MCF 10A (cell line): Measurements from ENCODE around the gene AQP9. TPM values are rescaled to one million over a fixed set of nuclear protein-coding genes. Genes with fewer than 3 reads are reported as not detected.

ENCODE experiments used
- BruUV-seq: library from RNA; stranded (reverse); fragments of 400-500 nt; replicated peaks from 2 replicates; lab custom pipeline; 2021; lab: Mats Ljungman, UMichigan
- CTCF ChIA-PET: fragments of 300-600 bp; sonication (Branson Sonifier 250); formaldehyde crosslinking; extraction: SDS; loops from one replicate; lab custom pipeline; 2021; ENCODE audit warnings: antibody characterized with exemption, inconsistent platforms; lab: Yijun Ruan, JAX
- POLR2A ChIA-PET: fragments of 300-600, 350-650 bp; sonication (Branson Sonifier 250); formaldehyde crosslinking; extraction: SDS; loops from one replicate; lab custom pipeline; 2020; ENCODE audit warnings: antibody characterized with exemption, inconsistent platforms; lab: Yijun Ruan, JAX
- DNase-seq: peaks from one replicate; pipeline ENCODE4 v3.0.0-alpha.2; 2018; ENCODE audit not compliant: unreplicated experiment
- H3K27ac Mint-ChIP-seq: one replicate; pipeline ENCODE4 v1.8.0; 2022; ENCODE audit warnings: mild to moderate bottlenecking, low read depth, mixed read lengths; ENCODE audit not compliant: unreplicated experiment
- H3K27me3 Mint-ChIP-seq: one replicate; pipeline ENCODE4 v1.8.0; 2022; ENCODE audit warnings: mixed read lengths; ENCODE audit not compliant: insufficient read depth, unreplicated experiment
- H3K36me3 Mint-ChIP-seq: one replicate; pipeline ENCODE4 v1.8.0; 2022; ENCODE audit warnings: mild to moderate bottlenecking, moderate library complexity, mixed read lengths; ENCODE audit not compliant: insufficient read depth, unreplicated experiment
- H3K4me1 Mint-ChIP-seq: one replicate; pipeline ENCODE4 v1.8.0; 2022; ENCODE audit warnings: mixed read lengths; ENCODE audit not compliant: insufficient read depth, unreplicated experiment
- H3K4me3 Mint-ChIP-seq: one replicate; pipeline ENCODE4 v1.8.0; 2022; ENCODE audit warnings: mild to moderate bottlenecking, moderate library complexity, mixed read lengths; ENCODE audit not compliant: unreplicated experiment
- H3K9me3 Mint-ChIP-seq: one replicate; pipeline ENCODE4 v1.8.0; 2022; ENCODE audit warnings: mixed read lengths; ENCODE audit not compliant: unreplicated experiment
- CTCF ChIP-seq: fragments of 200-600 bp; IDR thresholded peaks from one replicate; pipeline ENCODE4 v1.8.0; 2022; ENCODE audit warnings: antibody characterized with exemption, mild to moderate bottlenecking; ENCODE audit not compliant: unreplicated experiment
- intact Hi-C: fragments of 100-400 bp; cut with micrococcal nuclease; formaldehyde crosslinking; loops from 2 replicates; pipeline ENCODE4 v1.14.1; 2022
- total RNA-seq: library from RNA; stranded (reverse); gene quantifications from 2 replicates; pipeline ENCODE4 v1.2.3, GENCODE V29; 2022

AQP9 gene
- total RNA-seq, 1 experiment from 2014 or later = 0.09 TPM

- no peaks in the 10 kb centered on the region for H3K9me3 Mint-ChIP-seq
- ChIA-PET CTCF (interaction anchor here (0.9 to 1.4 kb wide), 2 partner anchors 22 to 48 kb away, joined by 3 to 4 read pairs; no protein-coding TSS in a partner anchor), POLR2A (no interaction called here)
- no peak for DNase-seq
- TF ChIP-seq CTCF = no peak
- H3K27me3 Mint-ChIP-seq = no peaks in the 10 kb centered on the region
- no TSS peak for BruUV-seq
- H3K27ac Mint-ChIP-seq = no peak overlapping the region
- H3K4me3 Mint-ChIP-seq = no peak overlapping the region
- H3K4me1 Mint-ChIP-seq = peaks cover 11% of the 10 kb centered on the region
- intact Hi-C loops = no loop called here
- no peaks in the 10 kb centered on the region for H3K36me3 Mint-ChIP-seq
These were observed 3.3 kb upstream of the AQP9 start for GRCh38 chr15:58134886-58135285.

GRCh38 chr15:58135511-58136174, 2.5 kb upstream of the AQP9 start:
- BruUV-seq = no TSS peak
- H3K27me3 Mint-ChIP-seq = no peaks in the 10 kb centered on the region

GRCh38 chr15:58136731-58137130, 1.4 kb upstream of the AQP9 start:
- Mint-ChIP-seq H3K4me3 (no peak overlapping the region), H3K4me1 (peaks cover 11% of the 10 kb centered on the region), H3K27me3 (no peaks in the 10 kb centered on the region), H3K27ac (no peak overlapping the region), H3K36me3 (no peaks in the 10 kb centered on the region), H3K9me3 (no peaks in the 10 kb centered on the region)
- ChIA-PET CTCF (interaction anchor here (1.0 kb wide), 1 partner anchor 59 kb away, joined by 3 read pairs; no protein-coding TSS in a partner anchor), POLR2A (no interaction called here)
- BruUV-seq = no TSS peak
- TF ChIP-seq CTCF = no peak
- intact Hi-C loops = no loop called here
- no peak for DNase-seq

More at GRCh38 chr15:58135511-58136174, 2.5 kb upstream of the AQP9 start:
- Mint-ChIP-seq H3K4me3 (no peak overlapping the region), H3K4me1 (peaks cover 11% of the 10 kb centered on the region), H3K9me3 (no peaks in the 10 kb centered on the region), H3K36me3 (no peaks in the 10 kb centered on the region), H3K27ac (no peak overlapping the region)
- ChIA-PET CTCF (interaction anchor here (0.6 to 1.4 kb wide), 3 partner anchors 23 to 412 kb away, joined by 3 to 4 read pairs (median 3); no protein-coding TSS in a partner anchor), POLR2A (interaction anchor here (0.8 kb wide), 1 partner anchor 18 kb away, joined by 5 read pairs; no protein-coding TSS in a partner anchor)
- no peak for TF ChIP-seq CTCF
- intact Hi-C loops = no loop called here
- no peak for DNase-seq

- Mint-ChIP-seq H3K27ac (no peak overlapping the region), H3K9me3 (no peaks in the 10 kb centered on the region), H3K27me3 (no peaks in the 10 kb centered on the region), H3K36me3 (no peaks in the 10 kb centered on the region), H3K4me1 (peaks cover 11% of the 10 kb centered on the region), H3K4me3 (no peak overlapping the region)
- POLR2A ChIA-PET = no interaction called here
- intact Hi-C loops = no loop called here
- CTCF ChIA-PET = interaction anchor here (0.6 to 1.0 kb wide), 2 partner anchors 39 to 60 kb away, joined by 3 read pairs; no protein-coding TSS in a partner anchor
- DNase-seq = no peak
- TF ChIP-seq CTCF = no peak
- no TSS peak for BruUV-seq
These were observed 495 bp upstream of the AQP9 start for GRCh38 chr15:58137686-58138085.
